Endothelial cell of umbilical vein (primary cell): ENCODE data around the gene SFT2D2. TPM values are rescaled to one million over a fixed set of nuclear protein-coding genes. Genes with fewer than 3 reads are reported as not detected.

Experiments
- BruUV-seq: library from RNA; stranded (reverse); fragments of 400-500 nt; replicated peaks from 2 replicates; lab custom pipeline; 2021; lab: Mats Ljungman, UMichigan
- CTCF ChIA-PET: fragments of 300-600, 350-600 bp; sonication (Branson Sonifier 250); formaldehyde crosslinking; loops from one replicate; lab custom pipeline; 2021; ENCODE audit warnings: antibody characterized with exemption, inconsistent platforms; lab: Charles Lee
- POLR2A ChIA-PET: fragments of 300-600, 350-600 bp; sonication (Branson Sonifier 250); formaldehyde crosslinking; loops from one replicate; lab custom pipeline; 2021; ENCODE audit warnings: antibody characterized with exemption, inconsistent platforms; lab: Charles Lee
- DNase-seq: peaks from one replicate; pipeline ENCODE4 v3.0.0-alpha.2; 2011; ENCODE audit warnings: low read depth, low spot score
- FAIRE-seq: peaks from 2 replicates; lab custom pipeline; 2011; peaks lifted over from hg19 to GRCh38; lab: Jason Lieb, UNC
- H2AFZ ChIP-seq: 2 replicates; pipeline ENCODE4 v1.6.0; 2012; ENCODE audit warnings: low read depth, low read length, control low read depth, inconsistent platforms
- H3K27ac ChIP-seq: 2 replicates; pipeline ENCODE4 v1.5.1; 2011; ENCODE audit warnings: low read depth, mild to moderate bottlenecking, control low read depth, low read length, moderate library complexity; ENCODE audit not compliant: insufficient read depth
- H3K27me3 ChIP-seq, 2 experiments: 2 replicates each; pipeline versions ENCODE4 v1.6.0 to v1.6.1; 2011; ENCODE audit warnings: low read length in 2 of 2, mixed read lengths in 1 of 2; ENCODE audit not compliant: control insufficient read depth in 2 of 2, insufficient read depth in 2 of 2
- H3K36me3 ChIP-seq, 2 experiments: 2 replicates in 1 of 2; 3 replicates in 1 of 2; pipeline ENCODE4 v1.5.1; 2011; ENCODE audit warnings: low read length in 2 of 2, mild to moderate bottlenecking in 1 of 2, moderate library complexity in 1 of 2; ENCODE audit not compliant: control insufficient read depth in 2 of 2, insufficient read depth in 2 of 2; ENCODE audit errors: extremely low read depth in 1 of 2
- H3K4me1 ChIP-seq: 3 replicates; pipeline ENCODE4 v1.5.1; 2011; ENCODE audit warnings: mild to moderate bottlenecking, low read length; ENCODE audit not compliant: control insufficient read depth, insufficient read depth; ENCODE audit errors: extremely low read depth
- H3K4me2 ChIP-seq: 2 replicates; pipeline ENCODE4 v1.6.1; 2011; ENCODE audit warnings: low read length, control low read depth, mixed read lengths; ENCODE audit not compliant: insufficient read depth
- H3K4me3 ChIP-seq, 3 experiments: fragments of 200-600 bp in 1 of 3; sonication (generic), shearing (Covaris generic) in 1 of 3; replicated peaks in 1 of 3; 2 replicates each; pipeline ENCODE4 v1.5.1; 2011 to 2016; ENCODE audit warnings: control low read depth in 3 of 3, low read length in 3 of 3, mild to moderate bottlenecking in 2 of 3, inconsistent platforms in 1 of 3, low read depth in 1 of 3, moderate library complexity in 1 of 3; ENCODE audit not compliant: insufficient read depth in 1 of 3
- H3K79me2 ChIP-seq: 2 replicates; pipeline ENCODE4 v1.6.0; 2012; ENCODE audit warnings: low read length, inconsistent platforms; ENCODE audit not compliant: control insufficient read depth, insufficient read depth
- H3K9ac ChIP-seq: replicated peaks from 2 replicates; pipeline ENCODE3; 2011; ENCODE audit warnings: low read length, control low read depth; ENCODE audit not compliant: insufficient read depth; ENCODE audit errors: extremely low read depth
- H3K9me1 ChIP-seq: replicated peaks from 3 replicates; pipeline ENCODE4 v1.6.0; 2011; ENCODE audit warnings: mild to moderate bottlenecking, low read length; ENCODE audit not compliant: control insufficient read depth, insufficient read depth; ENCODE audit errors: extremely low read depth
- H3K9me3 ChIP-seq: replicated peaks from 2 replicates; pipeline ENCODE4 v1.5.1; 2012; ENCODE audit warnings: low read length, inconsistent platforms; ENCODE audit not compliant: control insufficient read depth, insufficient read depth
- H4K20me1 ChIP-seq: replicated peaks from 2 replicates; pipeline ENCODE3; 2011; ENCODE audit warnings: mild to moderate bottlenecking, low read length; ENCODE audit not compliant: control insufficient read depth, insufficient read depth; ENCODE audit errors: extremely low read depth
- CTCF ChIP-seq, 2 donors: IDR thresholded peaks; 1 replicate in 1 of 2; 2 replicates in 1 of 2; pipeline ENCODE4 v1.5.1; 2011; ENCODE audit warnings: low read length in 2 of 2, mild to moderate bottlenecking in 2 of 2, moderate library complexity in 2 of 2, control low read depth in 1 of 2, inconsistent platforms in 1 of 2, low read depth in 1 of 2; ENCODE audit not compliant: insufficient read depth in 1 of 2; ENCODE audit errors: extremely low read depth in 1 of 2
- EZH2 ChIP-seq: IDR thresholded peaks from 2 replicates; pipeline ENCODE4 v1.6.1; 2012; ENCODE audit warnings: borderline replicate concordance, low read depth, mild to moderate bottlenecking, moderate library complexity, low read length, inconsistent platforms; ENCODE audit not compliant: severe bottlenecking
- FOS ChIP-seq: IDR thresholded peaks from 2 replicates; pipeline ENCODE4 v1.6.1; 2011; ENCODE audit warnings: mild to moderate bottlenecking, low read length, moderate library complexity, borderline replicate concordance; ENCODE audit not compliant: insufficient read depth
- GATA2 ChIP-seq: IDR thresholded peaks from 2 replicates; pipeline ENCODE4 v1.7.0; 2011; ENCODE audit warnings: low read depth, mild to moderate bottlenecking, moderate library complexity, mixed read lengths, low read length; ENCODE audit not compliant: insufficient read length, insufficient read depth
- JUN ChIP-seq: IDR thresholded peaks from 2 replicates; pipeline ENCODE4 v1.6.1; 2011; ENCODE audit warnings: borderline replicate concordance, low read depth; ENCODE audit not compliant: insufficient read length, insufficient read depth
- MYC ChIP-seq: IDR thresholded peaks from one replicate; pipeline ENCODE4 v1.6.1; 2011; ENCODE audit warnings: mild to moderate bottlenecking, low read depth, low read length
- POLR2A ChIP-seq: IDR thresholded peaks from 2 replicates; pipeline ENCODE4 v1.6.1; 2012; ENCODE audit warnings: low read depth, mild to moderate bottlenecking, control low read depth, low read length
- POLR2AphosphoS5 ChIP-seq: IDR thresholded peaks from 2 replicates; pipeline ENCODE4 v1.6.1; 2012; ENCODE audit warnings: low read depth, mild to moderate bottlenecking, control low read depth, low read length, moderate library complexity; ENCODE audit not compliant: insufficient read depth
- dilution Hi-C: fragments of 300-500 bp; cut with MboI; formaldehyde crosslinking; loops from one replicate; pipeline ENCODE4 v1.15.0; 2019; ENCODE audit warnings: low sequenced_read_pairs; ENCODE audit not compliant: extremely low pct_ligation_motif_present
- intact Hi-C: fragments of 100-400 bp; cut with micrococcal nuclease; formaldehyde crosslinking; loops from one replicate; pipeline ENCODE4 v1.10.0; 2022
- polyA plus RNA-seq, 4 experiments: library from polyadenylated mRNA; depleted of rRNA in 3 of 4; stranded (reverse) in 3 of 4; unstranded in 1 of 4; fragments of >200 nt; gene quantifications; 2 replicates each; pipeline versions ENCODE4 v1.2.1 to v1.2.3, GENCODE V29; 2011 to 2012; ENCODE audit warnings: missing spikeins in 1 of 4
- total RNA-seq: library from RNA; stranded (reverse); gene quantifications from 2 replicates; pipeline ENCODE4 v1.2.3, GENCODE V29; 2021
- TF ChIP-seq, protein P1 (sequence below): IDR thresholded peaks from 2 replicates; pipeline ENCODE4 v1.6.1; 2011; ENCODE audit not compliant: insufficient read depth, insufficient read length

Gene SFT2D2
- total and polyA plus RNA-seq, 2 donors (not counting 3 experiments of a cell fraction or from before 2014, with no cell fraction given): 16.7 to 68.1 TPM

GRCh38 chr1:168178638-168179437 lies 47.0 kb upstream of the SFT2D2 start, which contains the start of gene TIPRL:
TIPRL (plus strand) TSS chr1:168178962; CDS start chr1:168179078, 116 bp downstream.
- Histone ChIP-seq H4K20me1 (no peaks in the 10 kb centered on the region), H3K9me1 (no peaks in the 10 kb centered on the region), H3K79me2 (peaks cover 35% of the 10 kb centered on the region), H3K9ac (peak within 1 kb of the TSS; percentile 94), H3K4me2 (peak within 1 kb of the TSS; percentile 95), H3K27me3 (peaks cover 0 to 2% of the 10 kb centered on the region in 2 experiments), H3K4me3 (peak within 1 kb of the TSS; percentile 88 to 99 (median 99)), H3K36me3 (no peaks in the 10 kb centered on the region), H3K4me1 (peaks cover 12% of the 10 kb centered on the region), H3K9me3 (no peaks in the 10 kb centered on the region), H2AFZ (peak within 1 kb of the TSS; percentile 80), H3K27ac (peak within 1 kb of the TSS; percentile 69)
- peak; percentile 99 for DNase-seq
- FAIRE-seq: peak; percentile 96
- POLR2A ChIA-PET: interaction anchor here (0.7 kb wide), 1 partner anchor 10 kb away, joined by 3 read pairs; no protein-coding TSS in a partner anchor
- CTCF ChIA-PET: interaction anchor here (1.3 kb wide), 1 partner anchor 164 kb away, joined by 5 read pairs; no protein-coding TSS in a partner anchor
- dilution Hi-C loops (no loop called here), intact Hi-C loops (loop anchor here (1.0 to 2.0 kb wide), 7 partner anchors 32 to 1188 kb away; partner anchors contain the start of genes DCAF6 and NME7)
- TSS peak; percentile 80 for BruUV-seq
- TF ChIP-seq CTCF (IDR thresholded peaks at IDR 0.05; ENCODE audit: extremely low read depth in 1 of 2, insufficient read depth in 1 of 2, low read depth in 1 of 2, low read length in 2 of 2) (peak; percentile 50 to 62), MYC (no peak), JUN (peak; percentile 98), POLR2A (peak; percentile 89), FOS (peak; percentile 50), EZH2 (no peak), POLR2AphosphoS5 (peak; percentile 88), GATA2 (no peak)
- TF ChIP-seq, protein P1, sequence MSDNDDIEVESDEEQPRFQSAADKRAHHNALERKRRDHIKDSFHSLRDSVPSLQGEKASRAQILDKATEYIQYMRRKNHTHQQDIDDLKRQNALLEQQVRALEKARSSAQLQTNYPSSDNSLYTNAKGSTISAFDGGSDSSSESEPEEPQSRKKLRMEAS: no peak
